HG02938 (cell line): Measurements from ENCODE around the gene SGCG.
"Not testable (repeated sequence)": the region's sequence is repeated elsewhere in the genome, so short reads cannot be mapped to it uniquely, and the experiment has no call there.

Experiments
- ATAC-seq: cut with Tn5 transposase; IDR thresholded peaks from one replicate; pipeline ENCODE4 v1.9.1; 2021; ENCODE audit warnings: mild to moderate bottlenecking, moderate library complexity; ENCODE audit not compliant: unreplicated experiment

The SGCG gene

GRCh38 chr13:23180711-23181110 is at the start of gene SGCG:
TSS of gene SGCG (plus strand) at chr13:23180979. CDS start at chr13:23203695, 22,716 bp downstream.
- ATAC-seq: no peak

- no peak for ATAC-seq
Measured at GRCh38 chr13:23134542-23134941, 46.2 kb upstream of the SGCG start.

DNA sequence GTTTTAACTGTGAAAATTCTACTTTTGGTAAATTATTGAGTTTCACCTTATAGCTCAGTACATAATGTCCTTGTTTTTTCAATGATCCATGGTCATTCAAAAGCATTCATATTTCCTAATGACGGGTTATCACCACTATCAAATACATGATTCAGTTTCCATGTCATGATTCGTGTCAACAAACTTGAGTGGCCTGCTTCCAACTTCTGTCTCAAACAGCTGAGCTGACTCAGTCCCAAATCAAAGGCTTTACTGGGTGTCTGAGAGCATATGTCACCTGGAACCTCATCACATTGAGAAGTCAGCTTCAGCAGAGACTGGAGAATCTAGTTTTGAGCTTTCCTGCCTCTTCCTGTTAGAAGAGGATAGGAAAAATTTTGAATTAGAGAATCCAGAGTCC is 40.3 kb upstream of the SGCG start:
- no peak for ATAC-seq

GRCh38 chr13:23141964-23142363 is 38.8 kb upstream of the SGCG start:
- ATAC-seq: no peak

DNA sequence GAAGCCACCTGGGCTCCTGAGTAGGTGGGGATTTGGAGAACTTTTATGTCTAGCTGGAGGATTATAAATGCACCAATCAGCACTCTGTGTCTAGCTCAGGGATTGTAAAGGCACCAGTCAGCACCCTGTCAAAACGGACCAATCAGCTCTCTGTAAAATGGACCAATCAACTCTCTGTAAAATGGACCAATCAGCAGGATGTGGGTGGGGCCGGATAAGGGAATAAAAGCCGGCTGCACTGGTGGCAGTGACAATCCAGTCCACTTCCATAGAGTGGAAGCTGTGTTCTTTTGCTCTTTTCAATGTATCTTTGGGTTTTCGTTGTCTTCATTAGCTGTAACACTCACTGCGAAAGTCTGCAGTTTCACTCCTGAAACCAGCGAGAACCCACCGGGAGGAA is 38.2 kb upstream of the SGCG start:
- not testable (repeated sequence) for ATAC-seq

DNA sequence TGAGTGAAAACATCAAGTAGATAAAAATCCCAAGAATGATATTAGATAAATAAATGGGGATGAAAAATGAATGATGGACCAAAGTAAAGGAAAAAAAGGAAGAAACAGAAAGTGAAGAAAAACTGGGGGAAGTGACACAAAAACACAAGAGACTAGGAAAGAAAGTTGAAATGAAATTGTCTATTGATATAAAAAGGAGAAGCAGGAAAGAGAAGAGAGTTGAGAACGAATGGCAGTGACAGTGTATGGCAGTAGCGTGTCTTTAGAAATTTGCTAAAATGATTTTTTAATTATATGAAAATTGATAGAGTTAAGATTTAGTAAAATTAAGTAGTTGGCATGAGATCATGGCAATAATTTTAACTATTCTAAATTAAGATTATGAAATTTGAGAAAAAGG is 36.3 kb upstream of the SGCG start:
- ATAC-seq: no peak

DNA sequence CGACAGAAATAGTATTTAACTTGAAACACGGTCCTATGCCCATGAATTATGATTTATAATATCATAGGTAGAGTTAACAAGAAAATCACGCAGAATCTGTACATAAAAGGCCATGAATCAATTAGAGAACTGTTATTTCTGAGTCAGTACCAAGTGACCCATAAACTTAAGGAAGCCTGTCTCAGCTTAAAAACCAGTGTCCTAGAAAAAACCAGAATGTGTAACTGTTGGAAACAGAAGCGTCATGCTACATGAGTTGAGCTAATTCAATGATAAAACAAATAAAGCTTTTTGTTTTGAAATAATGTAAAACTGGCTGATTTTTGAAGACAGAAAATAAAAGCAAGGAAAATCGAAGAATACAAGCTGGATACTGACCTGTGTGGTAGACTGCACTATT is 34.8 kb upstream of the SGCG start:
- no peak for ATAC-seq

DNA sequence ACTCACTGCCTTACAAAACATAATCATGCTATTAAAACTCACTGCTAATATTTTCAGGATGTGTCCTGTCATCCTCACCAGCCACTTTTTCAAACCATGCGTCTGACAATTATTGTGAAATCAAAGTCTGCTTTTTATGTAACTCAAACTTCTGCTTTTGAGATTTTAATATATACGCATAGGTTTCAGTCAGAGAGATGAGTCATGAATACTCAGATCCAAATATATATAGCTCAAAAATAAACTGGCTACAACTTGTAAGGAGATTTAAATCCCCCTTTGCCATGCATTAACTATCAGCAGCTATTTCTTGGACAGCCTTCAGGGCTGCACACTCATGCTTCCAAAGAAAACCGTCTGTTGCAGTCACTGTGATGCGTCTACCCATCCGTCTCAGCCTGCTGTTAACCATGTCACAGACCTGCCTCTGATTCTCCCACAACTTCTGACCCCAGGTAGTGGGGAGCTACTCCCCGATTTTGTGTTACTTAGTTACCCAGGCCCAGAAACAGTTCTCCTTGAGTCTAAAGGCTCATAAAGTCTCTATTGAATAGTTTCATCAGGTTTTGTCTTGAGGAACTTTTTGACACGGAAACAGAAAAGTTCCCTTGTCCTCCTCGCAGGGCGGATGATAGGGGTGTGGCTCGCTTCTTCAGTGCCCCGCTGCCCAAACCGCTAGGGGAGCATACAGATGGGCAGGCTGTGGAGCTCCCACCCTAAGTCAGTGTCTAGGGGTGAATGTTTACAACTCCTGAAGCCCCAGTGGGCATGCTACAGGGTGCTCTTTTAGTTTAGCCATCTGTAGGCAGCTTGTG is 33.8 kb upstream of the SGCG start:
- no peak for ATAC-seq

DNA sequence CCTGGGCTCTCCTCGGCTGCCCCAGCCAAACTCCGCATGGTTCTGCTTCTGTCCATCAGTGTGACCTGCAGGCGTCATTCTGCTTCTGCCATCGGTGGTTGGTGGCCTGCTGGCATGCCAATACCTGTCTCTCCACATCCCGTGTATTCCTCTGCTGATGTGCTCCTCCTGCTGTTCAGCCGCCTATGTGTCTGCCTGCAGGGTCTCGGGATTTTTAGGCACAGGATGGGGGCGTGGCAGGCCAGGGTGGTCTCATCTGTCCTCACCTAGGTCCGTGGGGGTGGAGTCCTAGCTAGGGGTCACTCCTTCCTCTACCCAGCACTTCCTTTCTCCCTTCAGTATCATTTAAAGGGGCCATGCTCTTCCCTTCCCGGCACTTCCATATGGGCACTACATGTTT is 33.0 kb upstream of the SGCG start:
- ATAC-seq: no peak

GRCh38 chr13:23157781-23158180 is 23.0 kb upstream of the SGCG start:
- no peak for ATAC-seq

- ATAC-seq: peak; percentile 49
Measured at GRCh38 chr13:23159205-23159759, 21.5 kb upstream of the SGCG start.

GRCh38 chr13:23159760-23160637 is 20.8 kb upstream of the SGCG start:
- no peak for ATAC-seq

GRCh38 chr13:23160638-23161480 is 19.9 kb upstream of the SGCG start:
- no peak for ATAC-seq

DNA sequence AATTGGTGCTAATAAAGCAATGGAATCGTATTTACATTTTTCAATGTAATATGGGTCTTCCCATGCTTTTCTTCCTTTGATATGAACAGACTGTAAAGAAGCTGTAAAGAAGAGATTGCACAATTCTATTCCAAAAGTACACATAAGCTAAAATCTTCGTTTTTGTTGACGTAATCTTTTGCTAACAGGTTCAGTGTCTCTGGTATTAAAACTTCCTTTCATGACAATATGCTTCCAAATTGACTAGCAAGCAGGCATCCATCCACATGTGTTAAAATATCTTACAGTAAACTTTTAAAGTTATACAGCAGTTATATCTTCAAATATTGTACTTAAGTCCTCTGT is 19.3 kb upstream of the SGCG start:
- ATAC-seq: no peak

GRCh38 chr13:23175920-23176319 is 4.9 kb upstream of the SGCG start:
- ATAC-seq: no peak

DNA sequence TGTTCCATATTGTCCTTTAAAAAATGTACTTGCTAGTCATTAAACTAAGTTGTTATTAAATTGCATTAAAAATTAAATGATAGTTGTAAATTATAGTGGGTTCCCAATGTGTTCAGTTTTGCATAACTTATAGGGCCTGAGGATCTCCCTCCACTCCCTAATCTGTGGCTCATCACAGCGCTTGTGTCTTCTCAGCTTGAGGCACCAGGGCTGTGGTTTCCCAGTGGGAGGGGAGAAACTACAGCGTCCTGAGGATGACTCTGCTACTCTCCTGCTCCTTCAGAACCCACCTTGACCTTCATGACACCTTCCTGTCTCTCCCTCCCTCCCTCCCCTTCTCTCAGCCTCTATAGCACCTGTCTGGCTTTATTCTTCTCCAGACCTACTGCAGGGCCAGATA is 1.4 kb downstream of the SGCG start:
- no peak for ATAC-seq

- no peak for ATAC-seq
Measured at GRCh38 chr13:23183292-23183691, 2.5 kb downstream of the SGCG start.

GRCh38 chr13:23185542-23185941 is 4.8 kb downstream of the SGCG start:
- no peak for ATAC-seq

- ATAC-seq: no peak
Measured at GRCh38 chr13:23201870-23202269, 21.1 kb downstream of the SGCG start.

- no peak for ATAC-seq
Measured at GRCh38 chr13:23202383-23202782, 21.6 kb downstream of the SGCG start.

DNA sequence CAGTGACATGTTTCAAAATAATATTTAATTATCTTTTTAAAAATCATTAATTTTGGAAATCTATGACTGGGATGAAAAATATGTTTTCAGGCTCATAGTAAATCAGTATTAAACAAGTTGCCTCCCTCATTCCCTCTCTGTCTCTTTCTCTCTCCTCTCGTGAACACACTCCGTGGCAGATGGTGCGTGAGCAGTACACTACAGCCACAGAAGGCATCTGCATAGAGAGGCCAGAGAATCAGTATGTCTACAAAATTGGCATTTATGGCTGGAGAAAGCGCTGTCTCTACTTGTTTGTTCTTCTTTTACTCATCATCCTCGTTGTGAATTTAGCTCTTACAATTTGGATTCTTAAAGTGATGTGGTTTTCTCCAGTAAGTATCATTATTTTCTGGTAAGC is 22.7 kb downstream of the SGCG start:
- ATAC-seq: no peak
